Measurements from ENCODE around the gene FRY.
"Not testable (repeated sequence)": the region's sequence is repeated elsewhere in the genome, so short reads cannot be mapped to it uniquely, and the experiment has no call there.

The FRY gene

DNA sequence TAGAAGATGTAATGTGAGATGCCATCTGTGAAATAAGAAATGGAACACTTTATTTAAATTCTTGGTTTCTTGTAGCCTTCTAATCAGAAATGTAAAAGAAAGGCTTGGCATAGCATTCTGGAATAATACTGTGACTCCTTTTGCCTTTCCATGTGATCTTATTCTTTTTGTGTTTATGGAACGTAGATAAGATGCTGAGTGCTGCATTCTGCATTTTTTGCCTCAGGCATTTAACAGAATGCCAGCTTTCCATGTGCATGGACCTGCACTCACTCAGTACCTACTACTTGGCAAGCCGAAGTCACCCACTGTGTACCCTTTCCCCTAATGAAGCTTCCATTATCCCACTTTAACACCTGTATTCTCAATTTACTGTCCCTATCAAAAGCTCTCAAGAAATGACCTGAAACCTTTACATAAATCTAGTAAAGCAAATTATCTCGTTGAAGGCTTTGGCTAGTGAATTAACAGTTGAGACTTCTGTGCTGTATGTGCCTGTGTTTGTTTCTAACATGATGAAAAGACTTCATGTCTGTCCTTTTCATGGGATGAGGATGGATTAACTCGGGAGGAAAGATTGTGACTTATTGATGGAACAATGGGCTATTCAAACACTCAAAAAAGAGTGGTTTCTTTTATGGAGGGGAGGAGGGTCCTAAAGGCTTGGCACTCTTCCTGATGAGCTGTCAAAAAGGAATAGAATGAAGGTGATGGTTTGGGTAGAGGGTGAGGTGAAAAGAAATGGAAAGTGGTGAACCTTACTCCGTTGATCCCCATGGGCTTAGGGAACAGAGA, 44.7 kb upstream of the FRY start:
- H3K9ac ChIP-seq (ENCODE audit: low read depth, low read length, poor library complexity, severe bottlenecking) = no peak overlapping the region
- H2AFZ ChIP-seq (ENCODE audit: low read length) = no peak overlapping the region
- TF ChIP-seq EZH2phosphoT487 (IDR thresholded peaks at IDR 0.05; ENCODE audit: borderline replicate concordance) = no peak
- TF ChIP-seq, protein P1, sequence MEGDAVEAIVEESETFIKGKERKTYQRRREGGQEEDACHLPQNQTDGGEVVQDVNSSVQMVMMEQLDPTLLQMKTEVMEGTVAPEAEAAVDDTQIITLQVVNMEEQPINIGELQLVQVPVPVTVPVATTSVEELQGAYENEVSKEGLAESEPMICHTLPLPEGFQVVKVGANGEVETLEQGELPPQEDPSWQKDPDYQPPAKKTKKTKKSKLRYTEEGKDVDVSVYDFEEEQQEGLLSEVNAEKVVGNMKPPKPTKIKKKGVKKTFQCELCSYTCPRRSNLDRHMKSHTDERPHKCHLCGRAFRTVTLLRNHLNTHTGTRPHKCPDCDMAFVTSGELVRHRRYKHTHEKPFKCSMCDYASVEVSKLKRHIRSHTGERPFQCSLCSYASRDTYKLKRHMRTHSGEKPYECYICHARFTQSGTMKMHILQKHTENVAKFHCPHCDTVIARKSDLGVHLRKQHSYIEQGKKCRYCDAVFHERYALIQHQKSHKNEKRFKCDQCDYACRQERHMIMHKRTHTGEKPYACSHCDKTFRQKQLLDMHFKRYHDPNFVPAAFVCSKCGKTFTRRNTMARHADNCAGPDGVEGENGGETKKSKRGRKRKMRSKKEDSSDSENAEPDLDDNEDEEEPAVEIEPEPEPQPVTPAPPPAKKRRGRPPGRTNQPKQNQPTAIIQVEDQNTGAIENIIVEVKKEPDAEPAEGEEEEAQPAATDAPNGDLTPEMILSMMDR (conservative IDR thresholded peaks at IDR 0.05; ENCODE audit: low read length) = no peak
- H3K79me2 ChIP-seq (ENCODE audit: insufficient read depth, low read length) = no peaks in the 10 kb centered on the region
- H3K4me3 ChIP-seq (ENCODE audit: low read length, poor library complexity, severe bottlenecking) = no peak overlapping the region
- H3K36me3 ChIP-seq (ENCODE audit: insufficient read depth, low read length) = no peaks in the 10 kb centered on the region
- no peaks in the 10 kb centered on the region for H3K4me1 ChIP-seq (ENCODE audit: insufficient read depth, low read length, poor library complexity, severe bottlenecking)
- no peaks in the 10 kb centered on the region for H4K20me1 ChIP-seq (ENCODE audit: insufficient read depth, low read length, poor library complexity, severe bottlenecking)
- no peaks in the 10 kb centered on the region for H3K9me3 ChIP-seq (ENCODE audit: insufficient read depth, low read depth, low read length)
- H3F3A ChIP-seq (ENCODE audit: low read depth) = no peaks in the 10 kb centered on the region
- H3K4me2 ChIP-seq (ENCODE audit: low read depth, low read length, poor library complexity, severe bottlenecking) = no peak overlapping the region
- H3K27me3 ChIP-seq (ENCODE audit: insufficient read depth, low read length, poor library complexity, severe bottlenecking) = no peaks in the 10 kb centered on the region
- no peaks in the 10 kb centered on the region for H3K9me2 ChIP-seq (replicated peaks; ENCODE audit: low read depth, low read length)

DNA sequence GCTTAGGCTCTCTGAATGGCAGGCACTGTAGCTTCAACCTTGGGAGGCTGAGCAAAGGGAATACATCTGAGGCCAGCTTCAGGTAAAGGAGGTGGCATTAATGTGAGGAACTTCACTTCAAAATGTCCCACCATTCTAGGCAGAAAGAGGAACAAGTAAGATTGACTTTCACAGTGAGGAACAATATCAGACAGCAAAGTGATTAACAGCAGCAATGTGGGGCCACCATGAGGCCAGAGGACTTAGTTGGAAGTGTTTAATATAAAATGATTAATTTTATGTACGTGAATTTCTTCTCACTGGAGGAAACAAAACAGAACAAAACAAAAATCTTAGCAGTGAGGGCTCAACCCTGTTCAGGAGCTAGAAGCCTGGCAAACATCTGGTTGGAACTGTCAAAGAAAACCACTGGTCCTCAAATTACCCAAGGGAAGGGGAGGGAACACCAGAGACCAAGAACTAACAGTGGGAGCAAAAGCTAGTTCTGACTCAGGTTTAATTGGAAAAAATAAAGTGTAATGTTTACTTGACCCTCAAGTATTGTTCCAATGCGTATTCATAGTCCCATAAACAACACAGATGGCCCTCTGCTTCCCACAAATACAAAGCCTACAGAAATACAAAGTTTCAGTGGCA, 43.9 kb upstream of the FRY start:
- H3F3A ChIP-seq (ENCODE audit: low read depth) = no peaks in the 10 kb centered on the region
- H3K9ac ChIP-seq (ENCODE audit: low read depth, low read length, poor library complexity, severe bottlenecking) = no peak overlapping the region
- no peaks in the 10 kb centered on the region for H3K36me3 ChIP-seq (ENCODE audit: insufficient read depth, low read length)
- H4K20me1 ChIP-seq (ENCODE audit: insufficient read depth, low read length, poor library complexity, severe bottlenecking) = no peaks in the 10 kb centered on the region
- H2AFZ ChIP-seq (ENCODE audit: low read length) = no peak overlapping the region
- no peaks in the 10 kb centered on the region for H3K4me1 ChIP-seq (ENCODE audit: insufficient read depth, low read length, poor library complexity, severe bottlenecking)
- no peaks in the 10 kb centered on the region for H3K9me2 ChIP-seq (replicated peaks; ENCODE audit: low read depth, low read length)
- H3K79me2 ChIP-seq (ENCODE audit: insufficient read depth, low read length) = no peaks in the 10 kb centered on the region
- H3K9me3 ChIP-seq (ENCODE audit: insufficient read depth, low read depth, low read length) = no peaks in the 10 kb centered on the region
- H3K4me3 ChIP-seq (ENCODE audit: low read length, poor library complexity, severe bottlenecking) = no peak overlapping the region
- H3K27me3 ChIP-seq (ENCODE audit: insufficient read depth, low read length, poor library complexity, severe bottlenecking) = no peaks in the 10 kb centered on the region
- TF ChIP-seq EZH2phosphoT487 (IDR thresholded peaks at IDR 0.05; ENCODE audit: borderline replicate concordance) = no peak
- TF ChIP-seq, protein P1 (conservative IDR thresholded peaks at IDR 0.05; ENCODE audit: low read length) = no peak
- no peak overlapping the region for H3K4me2 ChIP-seq (ENCODE audit: low read depth, low read length, poor library complexity, severe bottlenecking)

DNA sequence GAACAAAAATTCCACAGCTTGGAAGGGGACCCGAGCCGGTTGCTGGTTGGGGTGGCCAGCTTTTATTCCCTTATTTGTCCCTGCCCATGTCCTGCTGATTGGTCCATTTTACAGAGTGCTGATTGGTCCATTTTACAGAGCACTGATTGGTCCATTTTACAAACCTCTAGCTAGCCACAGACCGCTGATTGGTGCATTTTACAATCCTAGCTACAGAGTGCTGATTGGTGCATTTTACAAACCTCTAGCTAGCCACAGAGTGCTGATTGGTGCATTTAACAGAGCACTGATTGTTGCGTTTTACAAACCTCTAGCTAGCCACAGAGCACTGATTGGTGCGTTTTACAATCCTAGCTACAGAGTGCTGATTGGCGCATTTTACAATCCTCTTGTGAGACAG, 37.2 kb upstream of the FRY start:
- H3F3A ChIP-seq (ENCODE audit: low read depth); H3K36me3 ChIP-seq (ENCODE audit: insufficient read depth, low read length); H2AFZ ChIP-seq (ENCODE audit: low read length); H3K4me1 ChIP-seq (ENCODE audit: insufficient read depth, low read length, poor library complexity, severe bottlenecking); H3K79me2 ChIP-seq (ENCODE audit: insufficient read depth, low read length); H3K9me2 ChIP-seq (replicated peaks; ENCODE audit: low read depth, low read length); H3K27me3 ChIP-seq (ENCODE audit: insufficient read depth, low read length, poor library complexity, severe bottlenecking); H3K9me3 ChIP-seq (ENCODE audit: insufficient read depth, low read depth, low read length); H3K4me3 ChIP-seq (ENCODE audit: low read length, poor library complexity, severe bottlenecking); H3K4me2 ChIP-seq (ENCODE audit: low read depth, low read length, poor library complexity, severe bottlenecking); H4K20me1 ChIP-seq (ENCODE audit: insufficient read depth, low read length, poor library complexity, severe bottlenecking); H3K9ac ChIP-seq (ENCODE audit: low read depth, low read length, poor library complexity, severe bottlenecking): not testable (repeated sequence)
